OCI-LY7 (cell line): Measurements from ENCODE around the gene CDK12. TPM values are rescaled to one million over a fixed set of nuclear protein-coding genes. Genes with fewer than 3 reads are reported as not detected.
"Not testable (repeated sequence)": the region's sequence is repeated elsewhere in the genome, so short reads cannot be mapped to it uniquely, and the experiment has no call there.

ENCODE experiments used
- BruUV-seq: library from RNA; stranded (reverse); fragments of 400-500 nt; replicated peaks from 2 replicates; lab custom pipeline; 2021; lab: Mats Ljungman, UMichigan
- CTCF ChIA-PET: fragments of 300-600 bp; sonication (Branson Sonifier 250); formaldehyde crosslinking; loops from one replicate; lab custom pipeline; 2022; ENCODE audit warnings: antibody characterized with exemption; ENCODE audit not compliant: unreplicated experiment; lab: Charles Lee
- POLR2A ChIA-PET: fragments of 300-600 bp; sonication (Branson Sonifier 250); formaldehyde crosslinking; loops from one replicate; lab custom pipeline; 2022; ENCODE audit warnings: antibody characterized with exemption; lab: Charles Lee
- DNase-seq: peaks from one replicate; pipeline ENCODE4 v3.0.0-alpha.2; 2015; ENCODE audit warnings: low spot score
- H2AFZ ChIP-seq: fragments of 200-600 bp; sonication (generic), shearing (Covaris generic); 2 replicates; pipeline ENCODE4 v1.6.1; 2014; ENCODE audit warnings: mild to moderate bottlenecking, antibody characterized with exemption, low read length, moderate library complexity
- H3K27ac ChIP-seq: fragments of 200-600 bp; sonication (generic); 2 replicates; pipeline ENCODE4 v1.5.1; 2014; ENCODE audit warnings: mixed run types, low read depth, mild to moderate bottlenecking, moderate library complexity, low read length, inconsistent platforms; ENCODE audit not compliant: poor library complexity, severe bottlenecking
- H3K36me3 ChIP-seq: fragments of 200-600 bp; sonication (generic); 2 replicates; pipeline ENCODE4 v1.6.1; 2014; ENCODE audit warnings: mild to moderate bottlenecking, antibody characterized with exemption, low read length, moderate library complexity, mixed read lengths; ENCODE audit not compliant: insufficient read depth
- H3K4me1 ChIP-seq: fragments of 200-600 bp; sonication (generic); 2 replicates; pipeline ENCODE4 v1.5.1; 2014; ENCODE audit warnings: mild to moderate bottlenecking, low read length; ENCODE audit not compliant: insufficient read depth, poor library complexity, severe bottlenecking
- H3K4me2 ChIP-seq: fragments of 200-600 bp; sonication (generic); 2 replicates; pipeline ENCODE4 v1.6.1; 2014; ENCODE audit warnings: mild to moderate bottlenecking, low read length
- H3K4me3 ChIP-seq: fragments of 200-600 bp; sonication (generic); 2 replicates; pipeline ENCODE4 v1.5.1; 2014; ENCODE audit warnings: mild to moderate bottlenecking, low read depth, low read length; ENCODE audit not compliant: poor library complexity, severe bottlenecking
- H3K79me2 ChIP-seq: fragments of 200-600 bp; sonication (generic); 2 replicates; pipeline ENCODE4 v1.6.1; 2016; ENCODE audit warnings: low read depth, mild to moderate bottlenecking, low read length, moderate library complexity, mixed read lengths; ENCODE audit not compliant: insufficient read depth
- H3K9me2 ChIP-seq: fragments of 200-600 bp; sonication (generic); 2 replicates; pipeline ENCODE4 v1.6.1; 2016; ENCODE audit warnings: mild to moderate bottlenecking, low read length, mixed read lengths; ENCODE audit not compliant: insufficient read depth
- H3K9me3 ChIP-seq: fragments of 200-600 bp; sonication (generic); 2 replicates; pipeline ENCODE4 v1.6.1; 2014; ENCODE audit warnings: mild to moderate bottlenecking, mixed run types, low read length, mixed read lengths
- H4K20me1 ChIP-seq: fragments of 200-600 bp; sonication (generic); 2 replicates; pipeline ENCODE4 v1.6.1; 2014; ENCODE audit warnings: mild to moderate bottlenecking, antibody characterized with exemption, low read length, moderate library complexity, mixed read lengths; ENCODE audit not compliant: insufficient read depth
- CTCF ChIP-seq: fragments of 200-600 bp; sonication (generic); conservative IDR thresholded peaks from 2 replicates; pipeline ENCODE4 v1.5.1; 2014; ENCODE audit warnings: mild to moderate bottlenecking, antibody characterized with exemption, low read length, moderate library complexity, mixed read lengths
- EZH2phosphoT487 ChIP-seq: fragments of 200-600 bp; sonication (generic); IDR thresholded peaks from 2 replicates; pipeline ENCODE4 v1.6.1; 2018; ENCODE audit warnings: low read depth, borderline replicate concordance, mild to moderate bottlenecking, mixed run types, antibody characterized with exemption, low read length, moderate library complexity, mixed read lengths
- intact Hi-C: fragments of 100-400 bp; cut with micrococcal nuclease; formaldehyde crosslinking; loops from one replicate; pipeline ENCODE4 v1.10.0; 2022; ENCODE audit not compliant: unreplicated experiment
- total RNA-seq, 2 experiments: library from RNA; depleted of rRNA in 1 of 2; stranded (reverse); fragments of >200 nt in 1 of 2; shearing (Covaris generic) in 1 of 2; gene quantifications; 2 replicates each; pipeline ENCODE4 v1.2.3, GENCODE V29; 2014 to 2022

Gene CDK12
- total RNA-seq, 2 experiments from 2014 or later: 72.0 to 89.5 TPM

- H3K4me3 ChIP-seq: no peak overlapping the region
- TF ChIP-seq EZH2phosphoT487 (no peak), CTCF (no peak)
- BruUV-seq: no TSS peak
- no peaks in the 10 kb centered on the region for H3K4me1 ChIP-seq
- intact Hi-C loops: no loop called here
- no peaks in the 10 kb centered on the region for H3K9me2 ChIP-seq
- no peaks in the 10 kb centered on the region for H3K9me3 ChIP-seq
- H3K36me3 ChIP-seq: peaks cover 20% of the 10 kb centered on the region; the same call in 1 of the 2 replicates
- no peaks in the 10 kb centered on the region for H3K79me2 ChIP-seq
- no peak for DNase-seq
- no peak overlapping the region for H3K27ac ChIP-seq
- POLR2A ChIA-PET: no interaction called here
- H3K4me2 ChIP-seq: no peak overlapping the region
- H2AFZ ChIP-seq: no peak overlapping the region
- no peaks in the 10 kb centered on the region for H4K20me1 ChIP-seq
- CTCF ChIA-PET: no interaction called here
Observed at GRCh38 chr17:39543176-39543575, 81.9 kb downstream of the CDK12 start.

- H3K4me1 ChIP-seq: no peaks in the 10 kb centered on the region
- no peaks in the 10 kb centered on the region for H3K9me2 ChIP-seq
- H3K79me2 ChIP-seq: no peaks in the 10 kb centered on the region
- no peak overlapping the region for H3K27ac ChIP-seq
- no peak overlapping the region for H3K4me3 ChIP-seq
- no TSS peak for BruUV-seq
- H2AFZ ChIP-seq: no peak overlapping the region
- H3K9me3 ChIP-seq: no peaks in the 10 kb centered on the region
- CTCF ChIA-PET: no interaction called here
- H3K36me3 ChIP-seq: peaks cover 24% of the 10 kb centered on the region; the same call in 1 of the 2 replicates
- intact Hi-C loops: no loop called here
- TF ChIP-seq EZH2phosphoT487 (no peak), CTCF (no peak)
- no peak for DNase-seq
- POLR2A ChIA-PET: interaction anchor here (0.6 kb wide), 1 partner anchor 304 kb away, joined by 4 read pairs; no protein-coding TSS in a partner anchor
- H4K20me1 ChIP-seq: no peaks in the 10 kb centered on the region
- no peak overlapping the region for H3K4me2 ChIP-seq
Observed at GRCh38 chr17:39543664-39544063, 82.4 kb downstream of the CDK12 start.

GRCh38 chr17:39544361-39544760 is 83.1 kb downstream of the CDK12 start:
- H3K27ac ChIP-seq, H3K4me1 ChIP-seq, H3K4me2 ChIP-seq, H3K4me3 ChIP-seq, H3K9me3 ChIP-seq, H4K20me1 ChIP-seq, intact Hi-C loops, BruUV-seq, H3K9me2 ChIP-seq, H2AFZ ChIP-seq, CTCF ChIA-PET, DNase-seq, H3K79me2 ChIP-seq: not testable (repeated sequence)
- POLR2A ChIA-PET: interaction anchor here (0.5 to 0.6 kb wide), 2 partner anchors 200 to 305 kb away, joined by 3 to 4 read pairs; no protein-coding TSS in a partner anchor
- peaks cover 29% of the 10 kb centered on the region; the same call in 1 of the 2 replicates for H3K36me3 ChIP-seq
